Activated naive CD4-positive, alpha-beta T cell treated with Interleukin-2 at 50 U/mL for 16 hours (primary cell): ENCODE measurements around the gene ERN2.

Experiments used
- DNase-seq: peaks from one replicate; pipeline ENCODE4 v3.0.0-alpha.2; 2020

ERN2 gene

DNA sequence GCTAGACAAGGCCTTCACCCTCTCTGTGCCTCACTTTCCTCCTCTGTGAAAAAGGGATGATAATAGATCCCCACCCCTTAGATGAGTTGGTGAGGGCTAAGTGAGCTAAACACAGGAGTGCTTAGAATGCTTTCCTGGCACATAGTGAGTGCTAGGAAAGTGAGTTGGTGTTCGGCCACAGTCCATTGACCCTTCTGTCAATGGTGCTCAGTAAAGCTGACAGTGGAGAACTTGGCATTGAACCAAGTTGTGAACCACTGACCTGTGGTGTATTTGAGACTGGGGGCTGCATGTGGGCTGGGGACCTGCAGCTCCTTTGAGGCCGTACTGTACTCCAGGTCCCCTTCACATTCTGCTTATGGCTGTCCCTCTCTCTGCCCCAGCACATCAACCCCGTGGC is 29.5 kb downstream of the ERN2 start:
- no peak for DNase-seq

DNA sequence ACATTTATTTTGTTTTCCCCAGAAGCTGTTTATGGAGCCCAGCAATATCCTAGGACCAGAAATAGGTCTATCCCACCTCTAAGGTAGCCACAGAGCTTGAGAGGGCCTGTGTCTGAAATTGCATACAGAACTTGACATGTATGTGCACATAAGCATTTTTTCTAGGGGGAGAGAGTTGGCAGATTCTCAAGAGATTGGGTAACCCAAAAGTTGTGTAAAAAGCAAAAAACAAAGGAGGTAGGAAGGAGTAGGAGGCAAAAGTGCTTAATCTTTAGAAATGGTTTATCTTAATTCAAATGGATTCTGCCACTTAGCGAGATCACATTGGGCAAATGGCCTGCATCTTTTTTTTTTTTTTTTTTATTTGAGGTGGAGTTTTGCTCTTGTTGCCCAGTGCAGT is 30.8 kb downstream of the ERN2 start:
- DNase-seq: no peak

DNA sequence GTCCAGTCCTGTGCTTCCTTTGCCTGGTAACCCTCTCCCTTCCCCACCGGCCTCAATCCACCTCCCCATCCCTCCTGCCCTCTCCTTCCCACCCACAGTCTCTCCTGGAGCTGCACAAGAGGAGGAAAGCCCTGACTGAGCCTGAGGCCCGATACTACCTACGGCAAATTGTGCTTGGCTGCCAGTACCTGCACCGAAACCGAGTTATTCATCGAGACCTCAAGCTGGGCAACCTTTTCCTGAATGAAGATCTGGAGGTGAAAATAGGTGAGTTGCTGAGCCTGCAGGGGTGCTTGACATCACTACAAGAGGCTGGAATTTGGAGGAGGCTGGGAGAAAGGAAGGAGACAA is 33.1 kb downstream of the ERN2 start:
- DNase-seq: no peak

GRCh38 chr16:23679274-23679985 is 33.6 kb downstream of the ERN2 start:
- DNase-seq: no peak

DNA sequence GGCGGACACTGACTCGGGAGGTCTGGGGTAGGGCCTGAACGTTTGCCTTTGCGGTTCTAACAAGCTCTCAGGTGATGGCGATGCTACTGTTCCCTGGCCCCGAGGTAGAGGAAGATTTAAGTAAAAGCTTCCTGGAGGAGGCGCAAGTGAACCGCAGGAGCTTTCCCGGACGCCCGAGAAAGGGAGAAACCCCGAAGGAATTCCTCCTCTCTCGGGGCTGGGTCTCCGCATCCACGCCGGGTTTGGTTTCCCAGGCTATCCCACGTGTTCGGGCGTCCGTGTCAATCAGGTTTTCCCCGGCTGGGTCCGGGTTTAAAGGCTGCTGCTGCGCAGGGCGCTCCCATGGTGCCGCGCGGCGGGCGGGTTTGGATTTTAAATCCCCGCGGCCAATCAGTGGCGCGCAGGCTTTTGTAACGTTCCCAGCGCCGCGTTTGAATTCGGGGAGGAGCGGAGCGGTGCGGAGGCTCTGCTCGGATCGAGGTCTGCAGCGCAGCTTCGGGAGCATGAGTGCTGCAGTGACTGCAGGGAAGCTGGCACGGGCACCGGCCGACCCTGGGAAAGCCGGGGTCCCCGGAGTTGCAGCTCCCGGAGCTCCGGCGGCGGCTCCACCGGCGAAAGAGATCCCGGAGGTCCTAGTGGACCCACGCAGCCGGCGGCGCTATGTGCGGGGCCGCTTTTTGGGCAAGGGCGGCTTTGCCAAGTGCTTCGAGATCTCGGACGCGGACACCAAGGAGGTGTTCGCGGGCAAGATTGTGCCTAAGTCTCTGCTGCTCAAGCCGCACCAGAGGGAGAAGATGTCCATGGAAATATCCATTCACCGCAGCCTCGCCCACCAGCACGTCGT is 34.4 kb downstream of the ERN2 start, which contains the start of gene PLK1:
Gene PLK1, plus strand, starts transcription at position 460 of the 844 bp plus-strand sequence. Its CDS starts 44 bp downstream, at position 504.
- DNase-seq: peak; percentile 81

DNA sequence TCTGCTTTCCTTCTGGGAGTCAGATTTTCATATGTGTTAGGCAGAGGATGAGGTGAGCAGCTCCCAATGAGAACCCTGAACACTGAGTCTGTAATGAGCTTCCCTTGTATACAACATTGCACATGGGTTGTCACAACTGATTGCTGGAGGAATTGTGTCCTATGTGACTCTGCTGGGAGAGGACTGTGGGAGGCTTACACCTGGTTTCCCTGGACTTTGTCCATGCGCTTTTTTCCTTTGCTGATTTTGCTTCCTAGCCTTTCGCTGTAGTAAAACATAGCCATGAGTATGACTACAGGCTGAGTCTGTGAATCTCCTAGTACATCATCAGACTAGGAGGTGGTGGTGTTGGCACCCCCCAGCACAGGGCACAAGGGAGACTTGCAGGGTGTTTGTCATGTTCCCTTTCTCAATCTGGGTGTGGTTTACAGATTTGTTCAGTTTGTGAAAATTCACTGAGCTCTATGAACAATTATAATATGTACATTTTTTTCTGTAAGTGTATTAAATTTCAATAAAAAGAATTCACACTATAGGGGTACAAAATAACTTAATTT is 36.0 kb downstream of the ERN2 start:
- no peak for DNase-seq

GRCh38 chr16:23673971-23674614 is 38.9 kb downstream of the ERN2 start:
- DNase-seq: no peak

DNA sequence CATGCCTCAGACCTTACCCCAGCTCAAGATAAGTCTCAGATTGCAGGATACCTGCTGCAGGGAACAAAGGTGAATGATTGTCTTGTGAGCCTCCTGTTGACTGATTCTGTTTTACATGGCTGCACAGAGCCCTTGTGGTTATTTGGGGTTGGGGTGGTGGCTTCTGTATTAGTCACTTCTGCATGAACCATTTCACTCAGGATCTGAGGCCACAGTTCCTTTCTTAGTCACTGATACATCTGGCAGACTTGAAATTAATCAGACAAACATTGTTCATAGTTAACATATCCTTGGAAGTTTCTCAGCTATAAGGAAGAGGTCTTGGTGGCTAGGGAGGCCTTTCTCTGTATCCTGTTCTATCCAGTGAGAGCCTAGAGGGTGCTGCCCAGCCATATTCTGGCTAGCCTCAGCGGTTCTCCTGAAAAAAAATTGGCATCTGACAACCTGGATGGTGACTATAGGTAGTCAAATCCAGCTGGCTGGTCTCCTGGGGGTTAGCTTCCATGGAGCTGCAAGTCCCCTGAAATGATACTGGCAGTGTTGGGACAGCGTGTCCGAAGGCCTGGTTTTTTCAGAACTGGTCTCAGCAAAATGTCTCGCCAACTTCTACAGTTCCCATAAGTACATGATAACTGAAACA is 42.8 kb downstream of the ERN2 start:
- DNase-seq: peak; percentile 47

- no peak for DNase-seq
Measured at GRCh38 chr16:23668873-23669272, 44.1 kb downstream of the ERN2 start.

GRCh38 chr16:23668225-23668624 is 44.8 kb downstream of the ERN2 start:
- DNase-seq: no peak

DNA sequence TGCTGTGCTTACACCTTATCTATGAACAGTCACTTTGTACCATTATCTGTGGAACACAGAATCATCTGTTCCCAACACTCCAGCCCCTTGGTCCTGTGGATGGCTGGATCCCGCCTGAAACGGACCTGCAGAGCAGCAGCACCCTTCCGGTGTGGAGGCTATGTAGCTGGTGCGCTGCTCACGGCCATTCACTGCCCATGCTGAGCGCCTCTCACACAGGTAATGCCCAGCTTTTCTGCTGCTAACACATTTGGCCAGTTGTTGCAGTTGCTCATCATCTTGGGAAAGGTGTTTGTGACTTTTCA is 45.7 kb downstream of the ERN2 start:
- no peak for DNase-seq

- DNase-seq: no peak
Measured at GRCh38 chr16:23666571-23667354, 46.3 kb downstream of the ERN2 start.

GRCh38 chr16:23663918-23664317 is 49.1 kb downstream of the ERN2 start:
- no peak for DNase-seq

GRCh38 chr16:23651943-23652468 is 61.0 kb downstream of the ERN2 start:
- no peak for DNase-seq

DNA sequence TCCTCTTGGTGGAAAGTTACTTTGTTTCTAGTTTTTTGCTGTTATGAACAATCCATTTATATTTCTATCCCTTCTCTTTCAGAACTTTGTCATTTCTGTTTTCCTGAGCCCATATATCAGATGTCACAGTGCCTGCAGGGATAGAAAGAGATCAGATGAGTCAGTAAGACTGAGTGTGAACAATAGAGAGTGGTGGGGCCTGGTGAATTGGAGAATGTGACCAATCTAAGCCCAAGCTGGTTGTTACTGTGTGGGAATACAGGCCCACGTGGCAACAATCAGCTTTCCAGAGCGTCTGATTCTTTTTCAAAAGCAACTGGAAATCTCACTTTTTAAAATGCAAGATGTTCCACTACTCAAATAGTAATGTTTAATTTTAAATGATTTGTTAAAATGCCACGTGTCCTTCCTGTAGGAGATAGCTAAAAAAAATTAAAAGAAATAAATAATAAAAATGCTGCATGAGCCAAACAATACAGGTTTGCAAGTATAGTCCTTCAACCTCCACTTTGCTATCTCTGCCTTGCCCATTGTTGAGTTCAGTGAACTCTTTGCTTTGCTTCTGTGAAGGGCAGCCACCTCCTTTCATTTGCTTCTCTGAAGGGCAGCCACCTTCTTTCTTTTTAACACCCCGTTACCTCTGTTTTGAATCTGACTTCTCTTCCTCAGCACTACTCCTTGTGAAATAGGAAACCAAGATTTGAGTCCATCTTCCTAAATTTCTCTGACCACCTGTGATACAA is 62.2 kb downstream of the ERN2 start:
- no peak for DNase-seq

DNA sequence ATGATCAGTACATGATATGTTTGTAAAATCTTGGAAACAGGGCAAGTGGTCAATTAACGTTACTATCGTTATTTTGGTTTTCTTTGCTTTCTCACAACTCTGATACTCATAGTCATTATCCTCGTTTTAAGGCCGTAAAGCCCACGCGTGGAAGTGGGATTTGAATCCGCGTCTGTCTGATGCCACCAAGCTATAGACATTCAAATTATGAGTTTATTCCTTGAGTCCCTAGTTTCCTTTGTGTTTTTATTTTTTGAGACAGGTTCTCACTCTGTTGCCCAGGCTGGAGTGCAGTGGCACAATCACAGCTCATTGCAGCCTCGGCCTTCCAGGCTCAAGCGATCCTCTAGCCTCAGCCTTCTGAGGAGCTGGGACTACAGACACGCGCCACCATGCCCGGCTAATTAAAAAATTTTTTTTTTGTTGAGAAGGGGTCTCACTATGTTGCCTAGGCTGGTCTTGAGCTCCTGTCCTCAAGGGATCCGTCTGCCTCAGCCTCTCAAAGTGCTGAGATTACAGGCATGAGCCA is 70.7 kb downstream of the ERN2 start:
- no peak for DNase-seq

- peak; percentile 89 for DNase-seq
Measured at GRCh38 chr16:23640931-23641765, 71.9 kb downstream of the ERN2 start, which contains the start of the genes DCTN5 and PALB2. DCTN5 (plus strand) TSS chr16:23641466; CDS start chr16:23641543, 77 bp downstream. PALB2 (minus strand) TSS chr16:23641310; CDS start chr16:23641157, 153 bp downstream.

DNA sequence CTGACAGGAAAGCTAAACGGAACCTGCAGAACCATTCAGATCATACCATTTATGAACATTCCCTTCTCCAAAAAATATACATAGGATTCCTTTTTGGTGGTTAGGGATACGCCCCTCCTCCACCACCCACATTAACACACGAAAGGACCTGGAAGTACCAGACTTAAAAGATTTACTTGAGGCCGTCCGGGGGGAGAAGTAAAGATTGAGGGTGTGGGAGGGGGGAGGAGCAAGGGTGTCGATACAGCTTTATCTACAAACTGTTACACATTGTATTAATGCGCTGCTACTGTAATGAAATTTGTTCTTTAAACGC is 72.4 kb downstream of the ERN2 start:
- DNase-seq: peak; percentile 20
